IMR-90 (cell line): ENCODE data around the gene DSCAML1. TPM values are rescaled to one million over a fixed set of nuclear protein-coding genes. Genes with fewer than 3 reads are reported as not detected.

Experiments used
- ATAC-seq: fragments of 200-7000 bp; cut with Tn5 transposase; 2 replicates; pipeline ENCODE4 v1.9.1; 2020; ENCODE audit warnings: low read depth, mild to moderate bottlenecking, moderate library complexity
- BruUV-seq: library from RNA; stranded (reverse); fragments of 400-500 nt; replicated peaks from 2 replicates; lab custom pipeline; 2021; lab: Mats Ljungman, UMichigan
- CTCF ChIA-PET: fragments of 300-600 bp; formaldehyde crosslinking; extraction: SDS; loops from one replicate; lab custom pipeline; 2021; ENCODE audit warnings: antibody characterized with exemption; lab: Yijun Ruan, JAX
- POLR2A ChIA-PET: fragments of 300-600 bp; sonication (Branson Sonifier 250); formaldehyde crosslinking; loops from one replicate; lab custom pipeline; 2022; ENCODE audit warnings: antibody characterized with exemption; ENCODE audit not compliant: unreplicated experiment; lab: Charles Lee
- DNase-seq: peaks from one replicate; pipeline ENCODE4 v3.0.0; 2013
- H2AFZ ChIP-seq: replicated peaks from 2 replicates; pipeline ENCODE3; 2013; ENCODE audit warnings: low read length, mild to moderate bottlenecking; ENCODE audit not compliant: poor library complexity
- H2AK5ac ChIP-seq: 2 replicates; pipeline ENCODE4 v1.6.1; 2013; ENCODE audit warnings: low read depth, low read length, inconsistent platforms
- H2AK9ac ChIP-seq: replicated peaks from 2 replicates; pipeline ENCODE3; 2013; ENCODE audit warnings: mild to moderate bottlenecking, low read depth, low read length, moderate library complexity; ENCODE audit not compliant: poor library complexity
- H2BK120ac ChIP-seq: 2 replicates; pipeline ENCODE4 v1.6.1; 2013; ENCODE audit warnings: low read depth, low read length, inconsistent platforms
- H2BK15ac ChIP-seq: 3 replicates; pipeline ENCODE4 v1.6.1; 2013; ENCODE audit warnings: low read depth, low read length, inconsistent platforms
- H2BK20ac ChIP-seq: 2 replicates; pipeline ENCODE4 v1.6.1; 2013; ENCODE audit warnings: low read depth, mild to moderate bottlenecking, inconsistent platforms, low read length, moderate library complexity
- H2BK5ac ChIP-seq: 2 replicates; pipeline ENCODE4 v1.6.1; 2013; ENCODE audit warnings: mild to moderate bottlenecking, low read depth, low read length, inconsistent platforms; ENCODE audit not compliant: poor library complexity, severe bottlenecking
- H3K14ac ChIP-seq: replicated peaks from 2 replicates; pipeline ENCODE4 v1.6.1; 2013; ENCODE audit warnings: low read depth, low read length, inconsistent platforms
- H3K18ac ChIP-seq: 2 replicates; pipeline ENCODE4 v1.6.1; 2013; ENCODE audit warnings: low read depth, low read length, control low read depth
- H3K23ac ChIP-seq: 2 replicates; pipeline ENCODE4 v1.6.1; 2013; ENCODE audit warnings: low read depth, low read length, inconsistent platforms
- H3K27ac ChIP-seq: 2 replicates; pipeline ENCODE4 v1.5.1; 2013; ENCODE audit warnings: mild to moderate bottlenecking, control low read depth, low read length; ENCODE audit not compliant: insufficient read depth
- H3K27me3 ChIP-seq: 2 replicates; pipeline ENCODE4 v1.6.1; 2013; ENCODE audit warnings: low read length; ENCODE audit not compliant: control insufficient read depth, insufficient read depth
- H3K36me3 ChIP-seq: 2 replicates; pipeline ENCODE4 v1.6.1; 2013; ENCODE audit warnings: low read length, mixed read lengths; ENCODE audit not compliant: control insufficient read depth, insufficient read depth
- H3K4ac ChIP-seq: 2 replicates; pipeline ENCODE4 v1.6.1; 2013; ENCODE audit warnings: low read depth, low read length, inconsistent platforms
- H3K4me1 ChIP-seq: 2 replicates; pipeline ENCODE4 v1.6.1; 2013; ENCODE audit warnings: low read length, mixed read lengths; ENCODE audit not compliant: control insufficient read depth, insufficient read depth
- H3K4me2 ChIP-seq: 2 replicates; pipeline ENCODE4 v1.6.1; 2013; ENCODE audit warnings: low read depth, mild to moderate bottlenecking, control low read depth, low read length, moderate library complexity
- H3K4me3 ChIP-seq: 2 replicates; pipeline ENCODE4 v1.5.1; 2013; ENCODE audit warnings: low read depth, mild to moderate bottlenecking, control low read depth, low read length, moderate library complexity; ENCODE audit not compliant: insufficient read depth
- H3K56ac ChIP-seq: 2 replicates; pipeline ENCODE4 v1.6.1; 2013; ENCODE audit warnings: low read length, inconsistent platforms; ENCODE audit not compliant: insufficient read depth; ENCODE audit errors: extremely low read depth
- H3K79me1 ChIP-seq, 2 experiments: 2 replicates each; pipeline ENCODE4 v1.6.1; 2013; ENCODE audit warnings: low read length in 2 of 2, inconsistent platforms in 1 of 2, low read depth in 1 of 2
- H3K9ac ChIP-seq: 2 replicates; pipeline ENCODE4 v1.6.1; 2013; ENCODE audit warnings: low read depth, low read length, control low read depth
- H3K9me1 ChIP-seq: 2 replicates; pipeline ENCODE4 v1.6.1; 2013; ENCODE audit warnings: low read length, inconsistent platforms; ENCODE audit not compliant: insufficient read depth
- H3K9me3 ChIP-seq: 2 replicates; pipeline ENCODE4 v1.6.1; 2013; ENCODE audit warnings: low read length; ENCODE audit not compliant: control insufficient read depth, insufficient read depth
- H4K20me1 ChIP-seq: 2 replicates; pipeline ENCODE4 v1.6.1; 2013; ENCODE audit warnings: low read length, inconsistent platforms; ENCODE audit not compliant: insufficient read depth
- H4K5ac ChIP-seq: 2 replicates; pipeline ENCODE4 v1.6.1; 2013; ENCODE audit warnings: mild to moderate bottlenecking, low read depth, low read length, control low read depth
- H4K8ac ChIP-seq, 2 experiments: 2 replicates each; pipeline ENCODE4 v1.6.1; 2013; ENCODE audit warnings: low read depth in 2 of 2, low read length in 2 of 2, control low read depth in 1 of 2, inconsistent platforms in 1 of 2
- H4K91ac ChIP-seq: 2 replicates; pipeline ENCODE4 v1.6.1; 2013; ENCODE audit warnings: low read depth, low read length, inconsistent platforms; ENCODE audit not compliant: insufficient read depth
- ELK1 ChIP-seq: fragments of 150-350 bp; IDR thresholded peaks from 2 replicates; pipeline ENCODE4 v1.6.1; 2016; ENCODE audit warnings: low read depth, mild to moderate bottlenecking, low read length, moderate library complexity, borderline replicate concordance
- FOS ChIP-seq: fragments of 150-350 bp; IDR thresholded peaks from 2 replicates; pipeline ENCODE4 v1.6.1; 2016; ENCODE audit warnings: low read depth, low read length
- MXI1 ChIP-seq: IDR thresholded peaks from 2 replicates; pipeline ENCODE4 v1.6.1; 2012; ENCODE audit warnings: low read depth, mild to moderate bottlenecking, low read length, moderate library complexity, borderline replicate concordance
- RAD21 ChIP-seq: IDR thresholded peaks from 2 replicates; pipeline ENCODE4 v1.6.1; 2012; ENCODE audit warnings: low read length, improper control_type of control experiment
- WGBS, 2 experiments: methylation state at CpG; one replicate each; pipeline versions ENCODE4 v1.1.5 to v1.1.7; 2013; ENCODE audit warnings: missing lambda C conversion rate in 2 of 2; ENCODE audit not compliant: insufficient read length in 1 of 2; ENCODE audit errors: extremely low coverage in 2 of 2; 5-methylcytosine and 5-hydroxymethylcytosine counted together
- dilution Hi-C: fragments of 300-500 bp; cut with HindIII; formaldehyde crosslinking; loops from one replicate; pipeline ENCODE4 v1.14.3; 2018; ENCODE audit warnings: low sequenced_read_pairs; ENCODE audit not compliant: unreplicated experiment
- in situ Hi-C: fragments of 300-500 bp; cut with MboI; formaldehyde crosslinking; loops from 3 replicates; pipeline ENCODE4 v1.14.3; 2019; ENCODE audit warnings: low sequenced_read_pairs, inconsistent platforms, mixed read lengths
- intact Hi-C: fragments of 100-400 bp; cut with micrococcal nuclease; formaldehyde crosslinking; loops from 2 replicates; pipeline ENCODE4 v1.10.0; 2022
- polyA plus RNA-seq, 3 experiments: library from polyadenylated mRNA; depleted of rRNA; stranded (reverse); fragments of >200 nt; gene quantifications; 2 replicates each; pipeline ENCODE4 v1.2.3, GENCODE V29; 2012; ENCODE audit warnings: low replicate concordance in 1 of 3
- total RNA-seq: library from RNA; depleted of rRNA; stranded (reverse); fragments of >200 nt; gene quantifications from 2 replicates; pipeline ENCODE4 v1.2.3, GENCODE V29; 2012
- TF ChIP-seq, protein P1 (sequence below): fragments of 150-350 bp; IDR thresholded peaks from 2 replicates; pipeline ENCODE4 v1.6.1; 2017; ENCODE audit warnings: mild to moderate bottlenecking, antibody characterized with exemption, low read length, low read depth

The DSCAML1 gene
- total and polyA plus RNA-seq, 2 of the 4 experiments (the other 2 are of a cell fraction) = not detected

DNA sequence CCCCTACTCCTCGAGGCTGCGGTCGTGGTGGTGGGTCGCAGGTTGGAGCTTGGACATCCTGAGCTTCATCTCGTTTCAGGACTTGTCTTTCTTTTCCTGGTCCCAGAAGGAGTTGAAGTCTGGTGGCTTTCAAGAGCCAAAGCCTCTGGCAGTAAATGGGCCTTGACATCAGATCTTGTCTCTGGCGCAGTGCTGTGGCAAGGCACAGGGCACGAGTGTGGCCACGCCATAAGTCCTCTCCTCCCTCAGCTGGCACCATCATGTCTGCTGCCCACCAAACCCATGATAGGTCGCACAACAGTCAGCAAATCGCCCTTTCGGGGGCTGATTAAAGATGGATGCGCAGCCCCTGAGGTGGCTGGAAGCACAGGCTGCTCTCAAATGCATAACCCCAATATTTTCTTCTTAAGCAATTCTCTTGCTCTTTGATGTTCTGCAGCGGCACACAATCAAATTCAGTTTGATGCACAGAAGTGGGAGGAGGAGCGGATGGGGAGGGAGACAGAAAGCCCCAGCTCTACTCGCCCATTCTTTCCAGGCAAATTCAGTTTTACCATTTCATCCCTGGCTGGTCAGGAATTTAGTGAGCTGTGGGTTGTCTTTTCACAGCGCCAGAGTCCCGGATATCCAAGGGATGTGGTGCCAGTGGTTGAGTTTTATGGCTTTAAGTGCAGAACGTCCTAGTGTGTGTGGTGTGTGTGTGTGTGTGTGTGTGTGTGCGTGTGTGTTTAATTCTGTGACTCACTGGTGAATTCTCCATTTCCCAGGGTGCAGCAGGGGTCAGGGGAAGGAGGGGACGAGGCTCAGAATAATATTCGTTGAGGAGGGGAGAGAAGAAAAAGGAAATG lies 162.0 kb downstream of the DSCAML1 start:
- WGBS, 2 experiments = 37% methylated on average over 4 of the region's 21 CpGs; no CpG with 5 or more reads in 1 of the 2 experiments
- Histone ChIP-seq H3K4me2 (no peak overlapping the region), H3K14ac (no peak overlapping the region), H4K5ac (no peak overlapping the region), H2BK120ac (no peak overlapping the region), H2BK15ac (no peak overlapping the region), H3K27me3 (peaks cover 5% of the 10 kb centered on the region), H3K36me3 (no peaks in the 10 kb centered on the region), H3K27ac (no peak overlapping the region), H3K4me1 (no peaks in the 10 kb centered on the region), H2BK20ac (no peak overlapping the region), H3K9me3 (no peaks in the 10 kb centered on the region), H2AK9ac (no peak overlapping the region), H4K20me1 (no peaks in the 10 kb centered on the region), H2BK5ac (no peak overlapping the region), H3K4ac (no peak overlapping the region), H3K23ac (no peak overlapping the region), H3K9ac (no peak overlapping the region), H2AFZ (no peak overlapping the region), H3K79me1 (no peaks in the 10 kb centered on the region), H4K91ac (no peak overlapping the region), H3K4me3 (no peak overlapping the region), H2AK5ac (no peak overlapping the region), H3K56ac (no peak overlapping the region), H3K9me1 (no peaks in the 10 kb centered on the region), H3K18ac (no peak overlapping the region), H4K8ac (no peak overlapping the region)
- ChIA-PET CTCF (no interaction called here), POLR2A (no interaction called here)
- BruUV-seq = no TSS peak
- intact Hi-C loops (no loop called here), in situ Hi-C loops (no loop called here), dilution Hi-C loops (no loop called here)
- DNase-seq (no peak), ATAC-seq (no peak)
- TF ChIP-seq ELK1 (no peak), RAD21 (no peak), FOS (no peak), MXI1 (no peak)
- TF ChIP-seq, protein P1, sequence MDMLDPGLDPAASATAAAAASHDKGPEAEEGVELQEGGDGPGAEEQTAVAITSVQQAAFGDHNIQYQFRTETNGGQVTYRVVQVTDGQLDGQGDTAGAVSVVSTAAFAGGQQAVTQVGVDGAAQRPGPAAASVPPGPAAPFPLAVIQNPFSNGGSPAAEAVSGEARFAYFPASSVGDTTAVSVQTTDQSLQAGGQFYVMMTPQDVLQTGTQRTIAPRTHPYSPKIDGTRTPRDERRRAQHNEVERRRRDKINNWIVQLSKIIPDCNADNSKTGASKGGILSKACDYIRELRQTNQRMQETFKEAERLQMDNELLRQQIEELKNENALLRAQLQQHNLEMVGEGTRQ = no peak
